ENCODE measurements around the gene LONP2. TPM values are rescaled to one million over a fixed set of nuclear protein-coding genes. Genes with fewer than 3 reads are reported as not detected.
"Not testable (repeated sequence)": the region's sequence is repeated elsewhere in the genome, so short reads cannot be mapped to it uniquely, and the experiment has no call there.

Gene LONP2
- total RNA-seq, 1 donor from 2014 or later = 30.6 TPM

DNA sequence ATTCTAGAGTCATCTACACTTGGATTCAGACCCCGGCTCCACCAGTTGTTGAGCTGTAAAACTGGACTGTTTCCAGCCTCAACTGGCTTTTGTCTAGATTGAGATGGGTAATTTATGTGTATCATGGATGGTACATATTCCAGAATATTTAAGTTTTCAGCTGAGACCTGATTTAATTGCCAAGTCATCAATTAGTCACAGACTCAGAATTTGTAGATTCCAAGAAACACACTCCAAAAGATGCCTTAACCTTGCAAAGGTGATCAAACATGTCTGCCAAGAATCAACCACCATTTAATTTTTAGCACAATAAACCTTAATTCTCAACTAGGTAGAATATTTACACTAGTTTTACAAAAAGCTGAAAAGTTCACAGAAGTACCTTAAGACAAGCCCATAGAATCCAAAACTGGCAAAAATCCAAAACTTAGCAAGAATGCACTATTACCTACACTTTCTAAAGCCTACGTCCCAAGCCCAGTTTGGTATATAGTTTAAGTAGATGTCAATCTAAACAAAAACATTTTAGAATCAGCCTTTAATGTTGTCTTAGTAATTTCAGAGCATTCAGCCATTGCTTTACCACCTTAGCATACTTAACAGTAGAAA lies 123.4 kb downstream of the LONP2 start:
- H3K4me1 Mint-ChIP-seq = peaks cover 28% of the 10 kb centered on the region
- Histone ChIP-seq H4K20me1 (ENCODE audit: low read depth) (peaks cover 95% of the 10 kb centered on the region), H3K4me3 (no peak overlapping the region)

GRCh38 chr16:48369765-48370164 lies 125.7 kb downstream of the LONP2 start:
- no peaks in the 10 kb centered on the region for H3K27me3 ChIP-seq
- no peak overlapping the region for H3K9ac ChIP-seq
- DNase-seq (ENCODE audit: low spot score) = no peak
- peaks cover 2% of the 10 kb centered on the region for H3K36me3 Mint-ChIP-seq
- H3K79me2 ChIP-seq (ENCODE audit: low read depth) = peaks cover 100% of the 10 kb centered on the region
- H2AFZ ChIP-seq (replicated peaks) = no peak overlapping the region
- H3K9me3 ChIP-seq (ENCODE audit: low read depth) = no peaks in the 10 kb centered on the region
- H3K27ac Mint-ChIP-seq = no peak overlapping the region
- H3K4me1 Mint-ChIP-seq = peaks cover 25% of the 10 kb centered on the region
- H3K4me3 ChIP-seq = no peak overlapping the region
- peak overlapping the region; percentile 11 for H3K4me2 ChIP-seq
- H3K27ac ChIP-seq = no peak overlapping the region
- peaks cover 97% of the 10 kb centered on the region for H4K20me1 ChIP-seq (ENCODE audit: low read depth)
- H3F3A ChIP-seq (ENCODE audit: low read depth) = peaks cover 39% of the 10 kb centered on the region
- no peaks in the 10 kb centered on the region for H3K36me3 ChIP-seq
- H3K9me3 Mint-ChIP-seq = no peaks in the 10 kb centered on the region
- H3K4me3 Mint-ChIP-seq = no peak overlapping the region
- TF ChIP-seq EZH2phosphoT487 (IDR thresholded peaks at IDR 0.05) (no peak), EZH2 (IDR thresholded peaks at IDR 0.05) (no peak), CTCF (IDR thresholded peaks at IDR 0.05) (no peak)
- H3K27me3 Mint-ChIP-seq (ENCODE audit: insufficient read depth, low read depth) = no peaks in the 10 kb centered on the region
- H3K4me1 ChIP-seq = peaks cover 41% of the 10 kb centered on the region

More for the DNA sequence above, 123.4 kb downstream of the LONP2 start:
- no peak for DNase-seq (ENCODE audit: low spot score)
- H3K27me3 ChIP-seq = no peaks in the 10 kb centered on the region
- H3K9ac ChIP-seq = no peak overlapping the region
- H3K9me3 ChIP-seq (ENCODE audit: low read depth) = no peaks in the 10 kb centered on the region
- no peak overlapping the region for H3K27ac ChIP-seq
- no peak overlapping the region for H2AFZ ChIP-seq (replicated peaks)
- H3F3A ChIP-seq (ENCODE audit: low read depth) = peaks cover 35% of the 10 kb centered on the region
- Mint-ChIP-seq H3K9me3 (no peaks in the 10 kb centered on the region), H3K36me3 (peaks cover 6% of the 10 kb centered on the region), H3K4me3 (no peak overlapping the region), H3K27me3 (ENCODE audit: insufficient read depth, low read depth) (no peaks in the 10 kb centered on the region), H3K27ac (no peak overlapping the region)
- no peaks in the 10 kb centered on the region for H3K36me3 ChIP-seq
- peaks cover 27% of the 10 kb centered on the region for H3K4me1 ChIP-seq
- H3K79me2 ChIP-seq (ENCODE audit: low read depth) = peaks cover 100% of the 10 kb centered on the region
- TF ChIP-seq EZH2 (IDR thresholded peaks at IDR 0.05) (no peak), EZH2phosphoT487 (IDR thresholded peaks at IDR 0.05) (no peak), CTCF (IDR thresholded peaks at IDR 0.05) (no peak)
- no peak overlapping the region for H3K4me2 ChIP-seq

DNA sequence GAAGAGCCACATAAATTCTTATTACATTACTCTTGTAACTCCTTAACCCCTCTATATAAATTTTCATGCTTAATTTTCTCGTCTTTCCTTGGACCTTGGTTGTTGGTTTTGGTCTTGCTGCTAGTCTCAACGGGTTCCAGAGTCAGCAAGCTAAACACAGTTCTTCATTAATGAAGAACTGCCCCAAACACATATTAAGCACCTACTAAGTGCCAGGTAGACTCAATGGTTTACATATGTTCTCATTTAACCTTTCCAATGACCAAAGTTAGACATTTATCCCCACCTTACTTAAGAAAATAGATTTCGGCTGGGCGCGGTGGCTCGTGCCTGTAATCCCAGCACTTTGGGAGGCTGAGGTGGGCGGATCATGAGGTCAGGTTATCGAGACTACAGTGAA lies 126.1 kb downstream of the LONP2 start:
- H3K79me2 ChIP-seq (ENCODE audit: low read depth) = peaks cover 100% of the 10 kb centered on the region
- H3K4me1 ChIP-seq = peaks cover 41% of the 10 kb centered on the region
- H4K20me1 ChIP-seq (ENCODE audit: low read depth) = peaks cover 97% of the 10 kb centered on the region
- H3K27me3 ChIP-seq = no peaks in the 10 kb centered on the region
- TF ChIP-seq CTCF (IDR thresholded peaks at IDR 0.05) = no peak
- no peak for TF ChIP-seq EZH2 (IDR thresholded peaks at IDR 0.05)
- TF ChIP-seq EZH2phosphoT487 (IDR thresholded peaks at IDR 0.05) = no peak
- no peaks in the 10 kb centered on the region for H3K36me3 ChIP-seq
- Mint-ChIP-seq H3K4me3 (no peak overlapping the region), H3K36me3 (peaks cover 2% of the 10 kb centered on the region), H3K27ac (no peak overlapping the region), H3K9me3 (no peaks in the 10 kb centered on the region), H3K27me3 (ENCODE audit: insufficient read depth, low read depth) (no peaks in the 10 kb centered on the region), H3K4me1 (peaks cover 21% of the 10 kb centered on the region)
- H3K9me3 ChIP-seq (ENCODE audit: low read depth) = no peaks in the 10 kb centered on the region
- no peak overlapping the region for H3K4me2 ChIP-seq
- H3K4me3 ChIP-seq = no peak overlapping the region
- H3K9ac ChIP-seq = no peak overlapping the region
- no peak for DNase-seq (ENCODE audit: low spot score)
- no peak overlapping the region for H3K27ac ChIP-seq
- peaks cover 37% of the 10 kb centered on the region for H3F3A ChIP-seq (ENCODE audit: low read depth)
- no peak overlapping the region for H2AFZ ChIP-seq (replicated peaks)

DNA sequence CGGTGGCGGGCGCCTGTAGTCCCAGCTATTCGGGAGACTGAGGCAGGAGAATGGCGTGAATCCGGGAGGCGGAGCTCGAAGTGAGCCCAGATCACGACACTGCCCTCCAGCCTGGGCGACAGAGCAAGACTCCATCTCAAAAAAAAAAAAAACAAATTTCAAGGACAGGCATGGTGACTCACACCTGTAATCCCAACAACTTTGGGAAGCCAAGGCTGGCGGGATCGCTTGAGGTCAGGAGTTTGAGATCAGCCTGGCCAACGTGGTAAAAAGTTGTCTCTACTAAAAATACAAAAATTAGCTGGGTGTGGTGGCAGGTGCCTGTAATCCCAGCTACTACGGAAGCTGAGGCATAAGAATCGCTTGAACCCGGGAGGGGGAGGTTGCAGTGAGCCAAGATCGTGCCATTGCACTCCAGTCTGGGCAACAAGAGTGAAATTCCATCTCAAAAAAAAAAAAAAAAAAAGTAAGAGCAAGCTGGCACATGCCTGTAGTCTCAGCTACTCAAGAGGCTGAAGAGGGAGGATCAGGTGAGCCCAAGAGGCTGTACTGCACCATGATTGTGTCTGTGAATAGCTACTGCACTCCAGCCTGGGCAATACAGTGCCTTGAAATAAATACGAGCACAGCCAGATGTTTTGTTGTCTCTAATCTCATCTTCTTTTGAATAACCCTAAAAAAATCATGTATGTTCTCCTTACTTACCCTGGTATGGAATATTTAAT lies 126.7 kb downstream of the LONP2 start:
- not testable (repeated sequence) for H3K27me3 Mint-ChIP-seq (ENCODE audit: insufficient read depth, low read depth); H3K9me3 ChIP-seq (ENCODE audit: low read depth); H3K9me3 Mint-ChIP-seq; H3K4me3 Mint-ChIP-seq; H3K36me3 Mint-ChIP-seq; H3K4me3 ChIP-seq; H3K27me3 ChIP-seq; DNase-seq (ENCODE audit: low spot score); H3K27ac Mint-ChIP-seq; H3K36me3 ChIP-seq; H3K4me2 ChIP-seq; H3K27ac ChIP-seq; H2AFZ ChIP-seq (replicated peaks); H3K9ac ChIP-seq
- Histone ChIP-seq H3F3A (ENCODE audit: low read depth) (peaks cover 33% of the 10 kb centered on the region), H3K79me2 (ENCODE audit: low read depth) (peaks cover 100% of the 10 kb centered on the region), H3K4me1 (peaks cover 41% of the 10 kb centered on the region), H4K20me1 (ENCODE audit: low read depth) (peaks cover 98% of the 10 kb centered on the region)
- H3K4me1 Mint-ChIP-seq = peaks cover 19% of the 10 kb centered on the region

All from neural progenitor cell (in vitro differentiated cells).